Amygdala (tissue), 56 donors: Measurements from ENCODE around the gene PCBP1.
"Not testable (repeated sequence)": the region's sequence is repeated elsewhere in the genome, so short reads cannot be mapped to it uniquely, and the experiment has no call there.

Source experiments
- DNase-seq, 56 donors: peaks; one replicate each; lab custom pipeline; 2025; lab: John Stamatoyannopoulos, UW

The PCBP1 gene

DNA sequence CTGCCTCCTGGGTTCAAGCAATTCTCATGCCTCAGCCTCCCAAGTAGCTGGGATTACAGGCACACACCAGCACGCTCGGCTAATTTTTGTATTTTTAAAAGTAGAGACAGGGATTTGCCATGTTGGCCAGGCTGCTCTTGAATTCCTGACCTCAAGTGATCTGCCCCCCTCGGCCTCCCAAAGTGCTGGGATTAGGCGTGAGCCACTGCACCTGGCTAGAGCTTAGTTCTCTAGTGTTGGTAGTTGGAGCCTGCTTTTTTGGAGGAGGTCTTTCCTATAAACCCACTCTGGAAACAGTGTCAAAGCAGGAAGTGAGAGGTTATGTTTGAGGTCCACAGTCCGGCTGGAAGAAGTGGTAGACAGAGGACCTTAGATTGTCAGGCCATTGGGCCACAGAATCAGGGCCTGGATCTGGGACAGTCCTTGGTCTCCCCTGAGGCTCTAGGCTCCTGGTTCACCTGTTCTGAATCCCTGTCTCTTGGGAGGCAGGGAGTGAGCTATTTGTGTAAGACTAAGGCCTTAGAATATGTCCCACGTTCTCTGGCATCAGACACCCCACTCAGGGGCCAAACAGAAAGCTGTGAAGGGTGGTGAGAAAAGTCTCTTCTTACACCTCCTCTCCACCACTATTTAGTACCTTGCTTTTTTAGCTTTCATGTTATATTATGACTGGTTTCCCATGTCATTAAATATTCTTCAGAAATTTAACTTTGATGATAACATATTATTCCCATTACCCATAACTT is 34.5 kb downstream of the PCBP1 start:
- no peak for DNase-seq

- DNase-seq = no peak
Observed at GRCh38 chr2:70122470-70122869, 35.2 kb downstream of the PCBP1 start.

DNA sequence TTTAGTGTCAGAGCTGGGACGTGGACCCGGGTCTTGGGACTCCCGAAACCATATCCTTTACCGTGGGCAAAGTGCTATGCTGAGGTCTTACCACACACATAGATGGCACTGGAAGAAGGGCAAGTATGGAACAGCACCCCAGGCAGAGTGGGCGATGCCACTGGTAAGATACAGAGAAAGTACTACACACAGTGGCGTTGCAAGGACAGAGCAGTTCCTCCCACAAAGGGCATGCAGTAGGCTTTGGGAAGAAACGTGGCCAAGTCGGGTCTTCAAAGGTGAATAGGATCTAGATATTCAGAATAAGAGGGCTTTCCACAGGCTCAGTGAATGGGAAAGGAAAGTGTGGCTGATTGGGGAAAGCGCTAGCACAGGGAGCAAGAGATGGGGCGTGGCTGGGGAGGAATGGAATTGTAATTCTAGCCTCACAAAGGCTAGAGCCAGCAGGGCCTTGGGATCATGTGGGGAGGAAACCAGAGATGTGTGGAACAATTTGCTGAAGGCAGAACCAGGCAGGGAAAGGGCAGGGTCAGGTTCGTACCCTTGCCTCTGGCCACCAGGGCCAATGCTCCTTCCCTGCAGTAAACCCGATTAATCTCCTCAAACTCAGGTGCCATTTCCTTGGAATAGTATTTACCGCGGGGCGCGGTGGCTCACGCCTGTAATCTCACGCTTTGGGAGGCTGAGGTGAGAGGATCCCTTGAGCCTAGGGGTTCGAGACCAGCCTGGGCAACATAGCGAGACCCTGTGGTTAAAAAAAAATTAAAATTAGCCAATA is 36.0 kb downstream of the PCBP1 start:
- DNase-seq = peak in 5 of 56 donors; percentile 17 to 51 (median 49)

- DNase-seq = no peak
Observed at GRCh38 chr2:70123829-70124116, 36.5 kb downstream of the PCBP1 start.

- DNase-seq = peak in 45 of 56 donors; percentile 10 to 79 (median 58)
Observed at GRCh38 chr2:70124983-70125480, 37.8 kb downstream of the PCBP1 start.

- DNase-seq = no peak
Observed at GRCh38 chr2:70125498-70125898, 38.2 kb downstream of the PCBP1 start.

DNA sequence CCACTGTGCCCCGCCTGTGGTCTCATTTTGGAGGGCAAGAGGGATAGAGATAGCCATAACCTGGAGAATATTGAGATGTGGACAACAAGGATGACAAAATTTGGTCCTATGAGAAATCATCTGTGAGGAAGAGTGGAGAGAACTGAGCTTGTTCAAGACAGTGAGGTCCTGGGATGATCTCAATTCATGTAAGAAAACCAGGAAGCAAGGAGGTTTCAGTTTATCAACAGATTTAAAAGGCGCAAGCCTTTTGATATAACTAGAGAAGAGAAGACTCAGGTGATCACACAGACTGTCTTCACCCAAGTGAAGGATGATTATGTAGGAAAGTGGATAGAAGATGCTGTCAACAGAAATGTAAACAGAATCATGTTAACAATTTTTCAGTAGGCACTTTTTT is 39.1 kb downstream of the PCBP1 start:
- DNase-seq = no peak

DNA sequence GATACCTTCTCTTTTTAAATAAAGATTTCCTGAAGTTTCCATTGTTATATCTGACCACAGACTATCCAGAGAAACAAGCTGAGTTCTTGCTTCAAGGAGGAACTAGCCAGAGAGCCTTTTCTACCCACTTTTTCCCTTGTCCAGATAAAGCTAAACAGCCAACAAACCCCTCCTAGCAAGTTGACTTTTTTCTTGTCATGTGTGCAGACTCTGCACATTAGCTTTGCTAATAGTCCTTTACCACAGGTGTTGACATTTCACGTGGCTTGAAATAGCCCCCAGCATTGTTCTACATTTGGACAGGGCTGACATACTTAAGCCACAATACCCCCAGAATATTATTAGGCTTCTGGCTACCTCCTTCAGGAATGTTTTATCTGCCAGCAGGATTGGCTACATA is 40.7 kb downstream of the PCBP1 start:
- DNase-seq = no peak

- DNase-seq = not testable (repeated sequence)
Observed at GRCh38 chr2:70131344-70132143, 44.3 kb downstream of the PCBP1 start.

DNA sequence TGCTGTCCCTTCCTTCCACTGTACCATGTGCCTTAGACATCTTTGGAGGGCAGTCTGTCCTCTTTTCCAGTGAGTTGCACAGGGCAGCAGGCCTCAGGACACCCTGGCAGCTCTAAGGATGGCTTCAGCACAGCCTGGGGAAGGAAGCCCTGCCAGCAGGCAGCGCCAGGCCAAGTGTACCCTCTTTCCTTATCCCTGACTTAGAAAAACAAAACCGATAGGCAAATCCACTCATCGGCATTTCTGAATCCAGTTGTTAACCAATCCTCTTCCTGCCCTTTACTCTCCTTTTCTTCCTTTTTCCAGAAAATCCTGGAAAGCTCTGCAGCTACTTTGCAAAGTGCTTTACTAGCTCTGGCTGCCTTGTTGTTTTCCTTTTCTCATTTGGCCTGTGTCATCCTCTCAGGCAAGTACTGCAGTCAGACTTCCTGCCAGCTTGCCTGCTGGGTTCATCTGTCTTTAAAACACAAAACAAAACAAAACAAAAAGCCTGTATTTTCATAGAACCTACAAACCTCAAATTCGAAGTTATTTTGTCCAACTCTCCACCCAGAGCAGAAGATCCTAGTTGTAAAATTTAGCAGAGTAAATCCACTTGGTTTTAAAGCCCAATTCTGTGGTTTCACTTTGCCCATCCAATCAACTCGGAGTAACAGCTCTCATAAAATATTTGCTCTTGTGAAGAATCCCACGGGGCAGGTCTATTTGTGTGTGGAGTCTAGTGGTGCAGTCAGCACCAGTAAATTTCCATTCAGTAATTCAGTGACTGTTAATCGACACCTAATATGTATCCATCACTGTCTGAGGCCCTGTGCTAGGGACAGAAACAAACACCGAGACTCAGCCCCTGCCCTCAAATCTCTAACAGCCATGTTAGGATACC is 45.2 kb downstream of the PCBP1 start:
- peak in 42 of 56 donors; percentile 19 to 77 (median 48) for DNase-seq

GRCh38 chr2:70133127-70133452 is 45.8 kb downstream of the PCBP1 start:
- DNase-seq = no peak

DNA sequence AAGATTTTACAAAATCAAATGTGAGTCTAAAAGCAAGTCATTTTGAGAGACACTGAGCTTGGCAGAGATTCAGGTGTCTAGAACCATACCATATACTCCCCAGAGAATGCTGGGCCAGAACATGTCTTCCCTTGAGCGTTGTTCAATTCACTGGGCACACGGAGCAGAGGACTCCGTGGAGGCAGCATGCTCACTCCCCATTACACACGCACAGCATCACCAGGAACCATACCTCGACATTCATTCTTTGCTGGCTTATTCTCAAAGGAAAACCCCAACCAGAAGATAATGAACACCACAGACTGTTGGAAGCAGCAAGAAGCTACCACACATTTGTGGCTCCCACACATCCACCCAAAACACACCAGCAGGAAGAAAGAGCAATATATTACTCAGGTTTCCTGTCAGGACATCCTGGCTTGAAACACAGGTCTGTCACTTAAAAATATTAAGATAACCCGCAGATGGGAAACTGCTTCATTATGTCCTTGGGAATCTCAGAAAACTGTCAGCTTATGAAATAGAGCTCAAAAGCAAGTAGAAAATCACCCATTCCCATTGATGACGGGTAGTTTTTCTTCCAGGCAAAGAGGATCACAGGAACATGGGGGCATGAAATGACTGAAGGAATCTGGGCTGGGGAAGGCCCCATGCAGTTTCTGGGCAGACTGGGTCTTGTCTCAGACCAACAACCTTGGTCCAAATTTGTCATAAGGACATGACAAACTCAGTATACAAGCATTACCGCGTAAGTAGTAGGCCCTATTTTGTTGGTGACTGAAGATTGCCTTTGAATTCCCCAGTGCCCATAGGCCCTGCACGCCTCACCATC is 46.4 kb downstream of the PCBP1 start:
- no peak for DNase-seq

- not testable (repeated sequence) for DNase-seq
Observed at GRCh38 chr2:70134323-70134983, 47.2 kb downstream of the PCBP1 start.
